HS-27A (cell line): ENCODE data around the gene LARP1B.
"Not testable (repeated sequence)": the region's sequence is repeated elsewhere in the genome, so short reads cannot be mapped to it uniquely, and the experiment has no call there.

Experiments used
- DNase-seq: peaks from one replicate; pipeline ENCODE4 v3.0.0-alpha.2; 2012; ENCODE audit warnings: low read depth, missing footprints

The LARP1B gene

DNA sequence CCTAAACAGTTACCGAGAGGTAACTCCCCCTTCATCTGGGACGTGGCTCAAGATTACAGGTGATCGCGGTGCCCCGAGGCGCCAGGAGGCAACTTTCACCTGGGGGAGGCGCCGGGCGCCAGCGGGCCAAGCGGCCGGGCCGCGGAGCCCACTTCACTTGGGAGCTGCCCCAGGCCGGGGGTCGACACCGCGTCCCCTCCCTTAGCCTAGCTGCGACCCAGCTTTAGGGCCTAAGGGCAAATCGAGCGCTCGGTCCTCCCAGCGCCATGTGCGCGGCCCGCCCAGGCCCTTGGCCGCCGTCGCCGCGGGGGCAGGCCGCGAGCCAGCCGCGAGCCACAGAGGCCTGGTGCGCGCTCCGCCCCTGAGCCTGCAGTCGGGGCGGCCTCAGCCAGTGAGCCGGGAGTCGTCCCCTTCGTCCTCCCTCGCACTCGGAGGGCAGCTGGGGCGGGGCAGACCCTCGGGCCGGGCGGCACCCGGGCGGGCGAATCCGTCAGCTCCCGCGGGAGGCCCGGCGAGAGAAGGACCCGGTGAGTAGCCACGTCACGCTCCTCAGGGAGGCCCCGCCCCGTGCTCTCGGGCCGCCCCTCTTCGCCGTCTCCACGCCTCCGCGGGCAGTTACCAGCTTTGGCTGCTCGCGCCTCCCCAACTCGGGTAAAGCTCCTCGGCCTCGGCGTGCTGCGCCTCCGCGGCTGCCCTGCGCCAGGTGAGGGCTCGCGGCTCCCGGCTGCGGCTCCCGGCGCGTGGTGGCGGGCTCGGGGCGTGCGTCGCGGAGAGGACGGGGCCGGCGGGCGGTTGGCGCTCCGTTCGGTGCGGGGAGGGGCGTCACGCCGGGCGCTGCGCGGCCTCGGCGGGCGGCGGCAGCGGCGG is at the start of gene LARP1B:
TSS of gene LARP1B (plus strand) at position 614 of the 867 bp plus-strand sequence. CDS start 13,640 bp downstream, outside the sequence.
- DNase-seq = peak; percentile 53

DNA sequence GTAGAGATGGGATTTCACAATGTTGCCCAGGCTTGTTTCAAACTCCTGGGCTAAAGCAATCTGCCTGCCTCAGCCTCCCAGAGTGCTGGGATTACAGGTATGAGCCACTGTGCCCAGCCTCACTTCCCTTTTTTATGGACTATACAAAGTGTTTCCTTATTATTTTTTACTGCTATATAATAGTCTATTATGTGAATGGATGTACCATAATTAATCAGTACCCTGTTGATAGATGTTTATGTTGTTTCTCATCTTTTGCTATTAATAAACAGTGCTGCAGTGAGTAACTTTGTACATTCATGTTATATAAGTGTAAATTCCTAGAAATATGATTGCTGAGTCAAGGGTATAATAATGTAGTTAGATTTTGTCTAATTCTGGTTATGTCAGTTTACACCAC is 35.8 kb upstream of the LARP1B start:
- DNase-seq = no peak

DNA sequence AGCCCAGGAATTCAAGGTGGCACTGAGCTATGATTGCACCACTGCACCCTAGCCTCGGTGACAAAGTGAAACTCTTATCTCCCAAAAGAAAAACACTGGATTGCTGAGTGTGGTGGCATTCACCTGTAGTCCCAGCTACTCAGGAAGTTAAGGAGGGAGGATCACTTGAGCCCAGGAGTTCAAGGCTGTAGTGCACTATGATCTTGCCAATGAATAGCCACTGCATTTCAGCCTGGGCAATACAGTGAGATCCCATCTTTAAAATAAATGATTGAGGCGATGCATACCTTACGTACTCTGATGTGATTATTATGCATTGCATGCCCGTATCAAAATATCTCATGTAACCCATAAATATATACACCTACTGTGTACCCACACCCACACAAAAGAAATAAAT is 31.2 kb upstream of the LARP1B start:
- DNase-seq = no peak

DNA sequence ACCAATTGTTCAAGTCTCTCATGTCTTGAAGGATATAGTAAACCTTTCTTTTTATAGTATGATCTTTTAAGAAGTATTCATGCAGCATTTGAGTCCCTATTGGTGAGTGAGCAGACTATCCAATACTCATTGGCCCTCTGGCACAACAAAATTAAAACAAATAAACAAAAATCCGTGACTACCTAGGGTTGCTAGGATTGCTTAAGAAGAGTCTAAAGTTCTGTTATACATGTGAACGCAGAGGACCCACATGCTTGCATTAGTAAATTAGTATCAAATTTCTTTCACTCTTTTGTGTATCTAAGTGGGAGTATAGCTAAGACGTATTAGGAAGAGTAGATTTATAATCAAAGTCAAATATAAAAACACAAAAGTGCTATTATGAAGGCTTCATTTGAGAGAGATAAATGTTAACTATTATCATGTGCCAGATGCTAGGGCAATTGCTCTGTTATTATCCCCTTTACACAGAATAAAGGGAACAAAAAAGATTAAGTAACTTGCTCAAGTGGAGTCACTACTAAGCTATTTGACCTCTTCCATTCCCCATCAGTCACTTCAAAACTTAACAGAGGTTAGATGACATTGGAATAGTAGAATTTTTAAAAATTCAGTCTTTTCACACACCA is 29.2 kb upstream of the LARP1B start:
- no peak for DNase-seq

DNA sequence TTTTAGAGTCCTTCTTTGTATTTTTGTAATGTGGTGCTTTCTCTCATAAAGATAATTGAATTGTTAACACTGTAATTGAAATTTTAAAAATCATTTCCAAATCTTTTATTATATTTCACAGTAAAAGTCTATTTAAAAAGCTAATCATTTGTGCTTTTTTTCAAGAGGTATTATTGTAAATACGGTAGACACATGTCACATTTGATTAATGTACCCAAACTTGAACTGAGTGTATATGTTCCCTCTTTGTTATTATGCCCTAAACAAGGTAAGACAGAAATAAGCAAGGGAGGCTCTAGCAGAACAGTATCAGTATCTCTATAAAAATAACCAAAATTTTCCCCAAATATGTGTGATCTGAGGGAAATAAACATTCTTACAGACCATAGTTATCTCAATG is 21.5 kb upstream of the LARP1B start:
- DNase-seq = no peak

DNA sequence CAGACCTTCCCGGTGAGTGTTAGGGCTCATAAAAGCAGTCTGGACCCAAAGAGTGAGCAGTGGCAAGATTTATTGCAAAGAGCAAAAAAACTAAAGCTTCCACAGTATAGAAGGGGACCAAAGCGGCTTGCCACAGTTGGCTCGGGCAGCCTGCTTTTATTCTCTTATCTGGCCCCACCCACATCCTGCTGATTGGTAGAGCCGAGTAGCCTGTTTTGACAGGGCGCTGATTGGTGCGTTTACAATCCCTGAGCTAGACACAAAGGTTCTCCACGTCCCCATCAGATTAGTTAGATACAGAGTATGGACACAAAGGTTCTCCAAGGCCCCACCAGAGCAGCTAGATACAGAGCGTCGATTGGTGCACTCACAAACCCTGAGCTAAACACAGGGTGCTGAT is 14.1 kb upstream of the LARP1B start:
- not testable (repeated sequence) for DNase-seq

DNA sequence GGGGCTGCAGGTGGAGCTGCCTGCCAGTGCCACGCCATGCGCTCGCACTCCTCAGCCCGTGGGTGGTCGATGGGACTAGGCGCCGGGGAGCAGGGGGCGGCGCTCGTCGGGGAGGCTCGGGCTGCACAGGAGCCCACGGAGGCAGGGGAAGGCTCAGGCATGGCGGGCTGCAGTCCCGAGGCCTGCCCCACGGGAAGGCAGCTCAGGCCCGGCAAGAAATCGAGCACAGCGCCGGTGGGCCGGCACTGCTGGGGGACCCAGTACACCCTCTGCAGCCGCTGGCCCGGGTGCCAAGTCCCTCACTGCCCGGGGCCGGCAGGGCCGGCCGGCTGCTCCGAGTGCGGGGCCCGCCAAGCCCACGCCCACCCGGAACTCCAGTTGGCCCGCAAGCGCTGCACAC is 13.6 kb upstream of the LARP1B start:
- DNase-seq = not testable (repeated sequence)

DNA sequence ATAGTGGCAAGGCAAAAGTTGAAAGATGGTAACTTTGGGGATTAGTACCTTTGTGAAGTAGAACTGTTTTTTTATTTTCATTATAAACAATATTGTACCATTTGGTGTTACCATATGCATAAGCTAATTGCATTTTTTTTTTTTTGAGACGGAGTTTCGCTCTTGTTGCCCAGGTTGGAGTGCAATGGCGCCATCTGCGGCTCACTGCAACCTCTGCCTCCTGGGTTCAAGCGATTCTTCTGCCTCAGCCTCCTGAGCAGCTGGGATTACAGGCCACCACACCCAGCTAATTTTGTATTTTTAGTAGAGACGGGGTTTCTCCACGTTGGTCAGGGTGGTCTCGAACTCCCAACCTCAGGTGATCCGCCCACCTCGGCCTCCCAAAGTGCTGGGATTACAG is 9.9 kb upstream of the LARP1B start:
- not testable (repeated sequence) for DNase-seq

DNA sequence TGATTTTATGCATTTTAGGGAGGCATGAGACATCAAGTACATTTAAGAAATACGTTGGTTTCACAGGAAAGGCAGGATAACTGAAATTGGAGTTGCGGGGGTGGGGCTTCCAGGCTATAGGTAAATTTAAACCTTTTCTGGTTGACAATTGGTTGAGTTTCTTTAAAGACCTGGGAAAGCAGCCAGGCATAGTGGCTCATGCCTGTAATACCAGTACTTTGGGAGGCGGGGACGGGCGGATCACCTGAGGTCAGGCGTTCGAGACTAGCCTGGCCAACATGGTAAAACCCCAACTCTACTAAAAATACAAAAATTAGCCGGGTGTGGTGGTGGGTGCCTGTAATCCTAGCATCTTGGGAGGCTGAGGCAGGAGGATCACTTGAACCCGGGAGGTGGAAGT is 6.2 kb upstream of the LARP1B start:
- not testable (repeated sequence) for DNase-seq

DNA sequence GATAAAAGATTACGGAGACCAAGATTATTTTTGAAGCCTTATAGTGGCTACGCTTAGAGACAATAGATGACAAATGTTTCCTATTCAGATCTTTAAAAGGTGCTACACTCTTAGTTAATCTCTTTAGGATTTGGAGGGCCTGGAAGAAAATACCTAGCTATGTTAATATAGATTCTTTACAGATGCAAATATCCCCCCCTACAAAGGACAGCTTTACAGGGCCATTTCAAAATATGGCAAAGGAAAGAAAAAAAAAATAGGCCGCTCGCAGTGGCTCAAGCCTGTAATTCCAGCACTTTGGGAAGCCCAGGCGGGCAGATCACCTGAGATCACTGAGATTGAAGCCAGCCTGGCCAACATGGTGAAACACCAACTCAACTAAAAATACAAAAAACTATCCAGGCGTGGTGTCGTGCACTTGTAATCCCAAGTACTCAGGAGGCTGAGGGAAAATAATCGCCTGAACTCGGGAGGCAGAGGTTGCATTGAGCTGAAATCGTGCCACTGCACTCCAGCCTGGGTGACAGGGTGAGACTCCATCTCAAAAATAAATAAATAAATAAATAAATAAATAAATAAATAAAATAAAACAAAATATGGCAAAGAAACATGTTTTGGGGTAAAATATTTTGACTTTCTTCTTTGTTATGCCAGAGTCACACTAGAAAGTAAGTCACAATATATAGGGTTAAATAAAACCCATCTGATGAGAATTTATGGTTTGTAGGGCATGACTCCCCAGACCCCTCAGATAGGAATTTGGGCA is 5.5 kb upstream of the LARP1B start:
- DNase-seq = not testable (repeated sequence)

DNA sequence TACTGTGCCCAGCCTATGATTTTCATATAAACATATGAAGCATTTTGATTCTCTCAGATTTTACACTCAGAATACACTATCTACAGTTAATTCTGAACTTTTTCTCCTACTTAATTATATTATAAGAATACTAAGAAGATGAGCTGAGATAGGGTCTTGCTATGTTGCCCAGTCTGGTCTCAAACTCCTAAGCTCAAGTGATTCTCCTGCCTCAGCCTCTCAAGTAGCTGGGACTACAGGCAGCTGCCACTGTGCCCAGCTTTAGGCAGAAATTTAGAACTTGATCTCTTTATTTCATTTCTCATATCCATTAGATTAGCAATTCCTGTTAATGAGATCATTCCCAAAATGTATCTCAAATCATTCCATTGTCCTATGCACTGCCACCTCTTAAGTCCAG is 4.7 kb upstream of the LARP1B start:
- DNase-seq = no peak

DNA sequence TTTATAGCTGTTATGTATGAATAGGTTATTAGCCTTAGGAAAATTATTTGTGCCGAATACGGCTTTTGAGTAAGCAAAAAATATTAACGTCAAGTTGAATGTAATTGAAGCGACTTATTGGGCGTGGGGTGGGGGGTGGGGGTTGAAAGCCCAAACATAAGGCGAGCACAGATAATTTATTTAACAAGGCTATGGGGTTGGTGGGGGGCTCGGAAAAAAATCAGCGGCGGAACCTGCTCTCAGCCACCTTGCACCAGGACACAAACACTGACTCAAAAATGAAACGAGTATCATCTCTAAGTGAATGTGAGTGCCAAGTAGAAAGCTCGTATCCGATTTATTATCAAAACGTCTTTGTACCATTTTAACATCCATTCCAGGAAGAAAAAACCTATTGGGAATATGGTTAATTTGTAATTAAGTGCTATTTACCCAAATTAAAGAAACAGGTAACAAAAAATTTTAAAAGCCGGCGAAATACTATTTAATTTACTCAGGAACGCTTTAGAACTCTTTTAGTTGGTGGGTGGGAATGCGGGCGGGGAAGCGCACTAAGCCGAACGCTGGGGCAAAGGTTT is 902 bp upstream of the LARP1B start:
- no peak for DNase-seq

DNA sequence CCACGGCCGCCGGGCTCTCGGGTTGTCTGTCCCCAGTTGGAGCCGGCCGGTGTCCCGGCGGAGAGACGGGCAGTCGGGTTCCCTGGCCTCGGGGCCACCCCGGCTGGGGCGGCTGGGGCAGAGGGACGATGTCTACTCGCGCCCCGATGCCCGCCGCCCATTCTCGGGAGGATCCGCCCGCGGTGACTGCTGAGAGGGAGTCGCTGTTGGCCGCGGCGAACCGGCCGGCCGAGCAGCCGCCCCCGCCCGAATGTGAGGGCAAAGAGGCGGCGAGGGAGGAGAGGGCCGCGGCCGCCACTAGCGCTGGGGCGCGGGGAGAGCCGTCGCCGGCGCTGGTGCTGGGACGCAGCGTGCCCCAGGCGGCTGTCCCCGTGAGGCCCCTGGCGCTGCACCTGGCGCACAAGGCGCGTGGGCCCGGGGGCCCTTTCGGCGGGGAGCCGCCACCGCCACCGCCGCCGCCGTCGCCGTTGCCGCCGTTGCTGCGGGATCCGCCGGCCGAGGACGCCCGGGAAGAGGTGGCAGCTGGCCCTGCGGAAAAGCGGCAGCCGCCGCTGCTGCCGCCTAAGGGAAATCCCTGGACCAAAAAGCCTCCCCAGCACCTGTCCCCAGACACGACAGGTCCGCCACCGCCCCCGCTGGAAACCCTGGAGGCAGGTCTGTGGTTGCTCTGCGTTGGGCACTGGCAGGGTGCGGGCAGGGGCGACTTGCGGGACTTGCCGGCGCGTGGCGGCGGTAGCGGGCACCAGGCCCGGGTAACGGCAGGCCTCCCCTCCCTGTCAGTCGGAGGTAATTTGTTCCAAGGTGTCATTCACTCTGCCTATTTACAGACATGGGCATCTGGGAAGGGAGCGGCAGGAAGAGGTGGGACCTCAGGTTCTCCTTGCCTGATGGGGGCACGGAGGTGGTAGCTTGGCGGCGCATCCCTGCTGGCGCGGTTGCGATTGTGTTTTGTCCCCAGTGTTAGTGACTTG is 739 bp downstream of the LARP1B start:
- no peak for DNase-seq

DNA sequence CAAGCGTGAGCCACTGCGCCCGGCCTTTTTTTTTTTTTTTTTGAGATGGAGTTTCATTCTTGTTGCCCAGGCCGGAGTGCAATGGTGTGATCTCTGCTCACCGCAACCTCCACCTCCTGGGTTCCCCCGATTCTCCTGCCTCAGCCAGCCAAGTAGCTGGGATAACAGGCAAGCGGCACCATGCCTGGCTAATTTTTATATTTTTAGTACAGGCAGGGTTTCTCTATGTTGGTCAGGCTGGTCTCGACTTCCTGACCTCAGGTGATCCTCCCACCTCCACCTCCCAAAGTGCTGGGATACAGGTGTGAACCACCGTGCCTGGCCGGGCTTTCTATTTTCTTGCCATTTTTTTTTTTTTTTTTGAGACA is 5.3 kb downstream of the LARP1B start:
- not testable (repeated sequence) for DNase-seq

DNA sequence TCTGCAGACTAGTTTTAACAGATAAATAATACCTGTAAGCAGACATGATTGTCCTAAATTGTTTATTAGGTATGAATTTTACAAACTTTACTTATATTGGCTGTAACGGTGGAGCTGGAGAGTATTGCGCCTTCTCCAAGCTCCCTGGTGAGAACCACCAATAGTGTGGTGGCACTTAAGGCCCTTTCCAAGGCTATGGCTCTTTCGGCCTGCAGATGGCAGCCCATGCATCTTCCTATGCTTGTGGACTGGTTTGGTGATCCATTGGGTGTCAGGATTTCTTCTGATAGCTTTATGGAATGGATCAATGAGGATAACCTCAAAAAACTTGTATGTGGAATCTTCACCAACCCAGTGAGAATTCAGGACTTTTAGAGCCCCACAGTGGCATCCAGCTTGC is 7.8 kb downstream of the LARP1B start:
- DNase-seq = no peak

DNA sequence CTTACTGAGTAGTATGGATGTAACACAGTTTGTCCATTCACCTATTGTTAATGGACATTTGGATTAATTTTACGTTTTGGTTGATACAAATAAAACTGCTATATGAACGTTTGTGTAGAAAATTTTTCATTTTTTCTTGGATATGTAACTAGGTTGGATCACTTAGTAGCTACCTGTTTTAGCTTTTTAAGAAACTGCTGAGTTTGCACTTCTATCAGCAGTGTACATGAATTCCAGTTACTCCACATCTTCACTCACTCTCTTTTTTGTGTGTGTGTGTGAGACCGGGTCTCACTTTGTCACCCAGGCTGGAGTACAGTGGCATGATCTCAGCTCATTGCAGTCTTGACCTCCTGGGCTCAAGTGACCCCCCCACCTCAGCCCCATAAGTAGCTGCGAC is 15.4 kb downstream of the LARP1B start:
- no peak for DNase-seq

DNA sequence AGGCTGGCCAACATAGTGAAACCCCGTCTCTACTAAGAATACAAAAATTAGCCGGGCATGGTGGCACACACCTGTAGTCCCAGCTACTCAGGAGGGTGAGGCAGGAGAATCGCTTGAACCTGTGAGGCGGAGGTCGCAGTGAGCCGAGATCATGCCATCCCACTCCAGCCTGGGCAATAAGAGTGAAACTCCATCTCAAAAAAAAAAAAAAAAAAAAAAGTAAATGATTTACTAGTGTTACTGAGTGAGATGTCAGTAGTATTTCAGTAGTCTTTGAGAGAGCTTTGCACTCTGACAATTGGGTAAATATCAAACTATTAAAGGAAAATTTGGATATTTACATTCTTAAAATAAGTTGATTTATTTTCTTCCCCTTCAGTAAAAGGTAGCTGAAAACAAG is 34.2 kb downstream of the LARP1B start:
- DNase-seq = not testable (repeated sequence)

DNA sequence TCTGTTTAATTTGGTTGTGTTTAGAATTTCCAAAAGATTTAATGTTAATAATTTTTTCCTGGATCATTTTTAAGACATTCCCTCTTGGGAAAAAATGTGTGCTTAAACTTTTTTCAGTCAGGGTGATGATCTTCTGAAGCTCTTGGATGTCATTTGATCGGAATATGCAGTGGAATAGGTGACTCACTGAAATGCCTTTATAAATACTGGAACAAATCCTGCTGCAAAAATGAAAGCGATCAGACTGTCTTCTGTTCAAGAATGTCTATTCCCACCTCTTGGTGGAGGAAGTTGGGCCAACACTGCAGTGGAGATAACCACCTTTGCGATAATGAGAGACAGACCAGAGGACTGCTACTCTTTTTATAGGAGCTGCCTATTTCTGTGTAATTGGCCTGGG is 46.7 kb downstream of the LARP1B start:
- DNase-seq = no peak

DNA sequence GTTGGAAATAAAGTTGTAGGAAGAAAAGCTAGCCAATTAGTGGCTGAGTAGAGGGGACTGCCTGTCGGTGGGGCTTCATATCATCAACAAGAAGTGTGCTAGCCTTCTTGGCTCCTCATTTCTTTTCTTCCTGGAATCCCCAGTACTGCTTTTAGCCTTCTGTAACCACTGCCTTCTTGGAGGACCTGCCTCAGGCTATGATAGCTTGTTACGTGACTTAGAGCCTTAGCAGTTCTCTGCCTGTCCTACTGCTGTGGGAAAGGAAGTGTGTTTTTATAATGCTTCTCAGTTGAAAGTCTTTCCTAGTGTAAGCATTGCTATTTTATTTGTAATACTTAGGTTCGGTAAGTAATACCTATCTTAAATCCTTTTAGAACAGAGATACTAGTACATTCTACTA is 61.9 kb downstream of the LARP1B start:
- DNase-seq = no peak

DNA sequence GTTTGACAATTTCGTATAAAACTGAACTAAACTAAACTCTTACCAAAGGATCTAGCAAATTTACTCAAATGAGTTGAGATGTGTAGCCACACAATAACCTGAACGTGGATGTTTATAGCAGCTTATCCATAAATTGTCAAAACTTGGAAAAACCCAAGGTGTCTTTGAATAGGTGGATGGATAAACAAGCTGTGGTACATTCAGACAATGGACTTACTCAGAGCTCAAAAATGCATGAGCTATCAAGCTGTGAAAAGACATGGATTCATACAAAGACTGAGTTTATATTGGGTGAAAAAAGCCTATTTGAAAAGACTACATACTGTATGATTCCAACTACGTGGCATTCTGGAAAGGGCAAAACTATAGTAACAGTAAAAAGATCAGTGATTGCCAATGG is 69.5 kb downstream of the LARP1B start:
- no peak for DNase-seq

DNA sequence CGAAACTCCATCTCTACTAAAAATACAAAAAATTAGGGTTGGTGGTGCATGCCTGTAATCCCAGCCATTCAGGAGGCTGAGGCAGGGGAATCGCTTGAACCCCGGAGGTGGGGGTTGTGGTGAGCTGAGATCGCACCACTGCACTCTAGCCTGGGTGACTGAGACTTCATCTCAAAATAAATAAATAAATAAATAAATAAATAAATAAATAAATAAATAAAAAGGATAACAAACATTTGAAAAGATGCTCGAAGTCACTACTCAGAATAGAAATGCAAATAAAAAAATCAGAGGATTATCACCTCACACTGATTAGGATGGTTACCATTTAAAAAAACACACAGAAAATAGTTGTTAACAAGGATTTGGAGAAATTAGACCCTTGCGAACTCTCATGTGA is 73.8 kb downstream of the LARP1B start:
- DNase-seq = no peak
